ENCODE data around the gene HRCT1.
"Not testable (repeated sequence)": the region's sequence is repeated elsewhere in the genome, so short reads cannot be mapped to it uniquely, and the experiment has no call there.

HRCT1 gene

DNA sequence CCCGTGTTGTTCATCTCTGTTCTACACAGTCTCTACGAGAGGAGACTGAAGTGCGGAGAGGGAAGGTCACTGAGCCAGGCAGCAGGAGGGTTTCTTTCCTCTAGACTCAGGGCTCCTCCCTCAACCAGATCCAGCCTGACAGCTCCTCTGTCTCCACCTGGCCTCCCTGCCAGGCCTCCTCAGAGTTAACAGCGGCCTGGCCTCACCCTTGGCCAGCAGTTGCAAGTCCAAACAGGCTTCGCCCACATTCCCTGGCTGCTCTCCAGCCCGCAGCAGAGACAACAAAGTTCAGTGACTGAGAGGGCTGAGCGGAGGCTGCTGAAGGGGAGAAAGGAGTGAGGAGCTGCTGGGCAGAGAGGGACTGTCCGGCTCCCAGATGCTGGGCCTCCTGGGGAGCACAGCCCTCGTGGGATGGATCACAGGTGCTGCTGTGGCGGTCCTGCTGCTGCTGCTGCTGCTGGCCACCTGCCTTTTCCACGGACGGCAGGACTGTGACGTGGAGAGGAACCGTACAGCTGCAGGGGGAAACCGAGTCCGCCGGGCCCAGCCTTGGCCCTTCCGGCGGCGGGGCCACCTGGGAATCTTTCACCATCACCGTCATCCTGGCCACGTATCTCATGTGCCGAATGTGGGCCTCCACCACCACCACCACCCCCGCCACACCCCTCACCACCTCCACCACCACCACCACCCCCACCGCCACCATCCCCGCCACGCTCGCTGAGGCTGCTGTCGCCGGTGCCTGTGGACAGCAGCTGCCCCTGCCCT is at the start of gene HRCT1:
TSS of gene HRCT1 (plus strand) at position 291 of the 768 bp plus-strand sequence. CDS start at position 377, 86 bp downstream.
- no peak for DNase-seq

DNA sequence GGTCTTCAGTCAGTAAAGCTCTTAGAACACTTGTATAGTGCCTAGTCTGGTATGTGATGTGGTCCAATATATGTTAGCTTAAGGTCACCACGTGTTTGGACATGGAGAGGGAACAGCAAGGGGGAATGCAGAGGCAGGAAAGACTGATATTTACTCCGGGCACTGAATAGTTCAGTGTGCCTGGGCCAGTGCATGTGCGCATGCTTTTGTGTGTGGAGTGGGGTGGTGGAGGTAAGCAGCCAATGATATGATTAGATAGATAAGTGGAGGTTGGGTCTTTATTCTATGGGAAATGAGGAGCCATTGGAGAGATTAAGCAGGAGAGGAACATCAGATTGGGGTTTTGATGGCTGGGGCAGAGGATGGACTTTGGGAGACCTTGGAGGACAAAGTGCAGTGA is 49.8 kb upstream of the HRCT1 start:
- DNase-seq: no peak

DNA sequence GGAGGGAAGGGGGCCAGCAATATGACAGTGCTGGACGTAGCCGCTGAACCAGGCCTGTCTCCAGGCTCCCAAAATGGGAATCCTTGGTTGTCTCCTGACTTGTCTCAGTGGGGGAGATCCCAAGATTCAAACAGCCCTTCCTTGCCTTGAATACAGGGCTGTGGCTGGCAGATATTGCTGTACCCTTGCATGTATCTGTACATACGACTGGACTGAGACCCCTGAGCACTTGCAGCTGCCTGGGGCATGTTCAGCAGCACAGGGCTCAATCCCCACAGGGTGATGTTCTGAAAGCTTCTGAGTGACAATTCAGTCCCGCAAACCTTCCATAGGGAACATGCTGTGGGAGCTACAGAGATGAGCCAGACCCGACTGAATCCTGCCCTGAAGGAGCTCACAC is 49.1 kb upstream of the HRCT1 start:
- DNase-seq: no peak

DNA sequence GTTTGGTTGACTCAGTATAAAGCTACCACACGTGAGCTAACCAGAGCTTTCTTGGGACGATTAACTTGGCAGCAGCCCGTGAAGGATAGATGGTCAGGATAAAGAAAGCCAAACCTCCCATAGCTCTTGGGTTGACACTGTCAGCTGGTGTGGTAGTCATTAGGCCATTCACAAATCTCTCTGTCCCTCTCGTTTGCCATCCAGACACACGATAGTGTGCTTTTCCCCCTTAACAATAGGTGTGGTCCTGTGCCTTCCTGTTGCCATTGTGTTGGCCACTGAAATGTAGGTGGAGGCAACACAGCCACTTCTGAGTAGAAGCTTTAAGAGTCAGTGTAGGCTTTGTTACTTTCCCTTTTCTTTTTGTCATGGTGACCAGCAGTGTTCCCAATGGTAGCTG is 47.5 kb upstream of the HRCT1 start:
- DNase-seq: no peak

- DNase-seq: peak; percentile 18
Observed at GRCh38 chr9:35859310-35859989, 46.6 kb upstream of the HRCT1 start.

DNA sequence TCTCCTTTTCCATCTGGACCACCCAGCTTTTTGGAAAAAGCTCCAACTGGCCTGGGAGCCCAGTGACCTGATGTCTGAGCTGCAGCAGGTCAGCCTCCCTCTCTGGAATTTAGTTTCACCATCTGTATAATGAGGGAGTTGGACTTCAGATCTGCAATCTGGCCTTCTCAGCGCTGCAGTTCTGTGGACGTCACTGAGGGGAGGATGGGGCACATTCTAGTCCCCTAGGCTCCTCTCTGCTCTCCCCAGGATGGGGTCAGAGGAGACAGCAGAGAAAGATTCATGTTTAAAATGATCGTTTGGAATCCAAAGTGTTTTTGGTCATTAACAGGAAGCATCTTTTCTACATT is 46.0 kb upstream of the HRCT1 start:
- DNase-seq: no peak

- DNase-seq: no peak
Observed at GRCh38 chr9:35861161-35861897, 44.7 kb upstream of the HRCT1 start.

DNA sequence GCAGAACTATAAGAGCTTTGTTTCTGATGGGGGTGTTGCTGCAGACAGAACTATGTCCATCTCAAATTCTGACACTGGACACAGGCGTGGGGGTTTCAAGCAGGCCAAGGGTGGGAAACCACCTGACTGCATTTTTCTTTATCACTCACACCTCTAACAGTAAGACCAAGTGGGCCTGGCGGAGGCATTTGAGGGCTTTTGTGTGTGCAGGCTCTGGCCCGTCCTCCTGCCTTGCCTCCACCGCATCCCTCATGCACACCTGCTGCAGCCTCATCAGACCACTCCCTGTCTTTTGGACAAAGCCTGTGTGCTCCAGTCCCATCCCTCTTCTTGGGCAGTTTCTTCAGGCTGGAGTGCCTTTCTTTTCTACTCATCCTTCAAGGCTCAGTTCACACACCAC is 43.7 kb upstream of the HRCT1 start:
- DNase-seq: no peak

DNA sequence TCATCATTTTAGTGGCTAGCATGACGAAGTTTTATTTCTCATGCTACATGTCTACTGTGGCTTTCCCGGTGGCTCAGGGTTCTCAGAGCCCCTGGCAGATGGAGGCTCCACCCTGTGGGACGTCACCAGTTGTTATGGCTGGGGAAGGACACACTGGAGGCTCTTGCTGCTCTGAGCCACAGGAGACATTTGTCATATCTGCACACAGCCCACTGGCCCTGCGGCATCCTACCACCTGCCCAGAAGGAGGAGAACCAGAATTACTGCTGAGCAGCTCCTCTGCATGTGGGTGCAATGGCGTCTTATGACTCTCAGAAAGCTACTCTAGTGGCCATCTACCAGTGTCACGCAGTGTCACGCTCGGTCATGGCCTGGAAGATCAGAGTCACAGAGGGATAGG is 42.4 kb upstream of the HRCT1 start:
- DNase-seq: no peak

GRCh38 chr9:35864695-35865255 is 41.2 kb upstream of the HRCT1 start:
- DNase-seq: no peak

- DNase-seq: no peak
Observed at GRCh38 chr9:35867538-35867937, 38.5 kb upstream of the HRCT1 start.

- no peak for DNase-seq
Observed at GRCh38 chr9:35868933-35869332, 37.1 kb upstream of the HRCT1 start.

- DNase-seq: no peak
Observed at GRCh38 chr9:35869621-35870216, 36.3 kb upstream of the HRCT1 start.

- DNase-seq: no peak
Observed at GRCh38 chr9:35870351-35870923, 35.6 kb upstream of the HRCT1 start, which contains the start of gene OR13J1. TSS of gene OR13J1 (minus strand) at chr9:35870401. CDS start at chr9:35870401, 0 bp downstream.

- no peak for DNase-seq
Observed at GRCh38 chr9:35871545-35871944, 34.5 kb upstream of the HRCT1 start.

DNA sequence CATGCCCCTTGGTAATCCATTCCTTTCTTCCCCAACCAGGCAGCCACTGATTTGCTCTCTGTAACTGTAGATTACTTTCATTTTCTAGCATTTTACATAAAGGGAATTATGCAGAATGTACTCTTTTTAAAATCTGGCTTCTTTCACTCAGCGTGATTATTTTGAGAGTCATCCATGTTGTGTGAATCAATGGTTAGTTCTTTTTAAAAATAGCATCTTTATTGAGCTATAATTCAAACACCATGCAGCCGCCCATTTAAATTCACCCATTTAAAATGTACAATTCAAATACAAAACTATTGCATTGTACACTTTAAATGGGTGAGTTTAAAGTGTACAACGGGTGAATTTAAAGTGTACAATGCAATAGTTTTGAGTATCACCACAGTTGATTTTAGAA is 33.5 kb upstream of the HRCT1 start:
- DNase-seq: no peak

- peak; percentile 7 for DNase-seq
Observed at GRCh38 chr9:35882263-35882848, 23.6 kb upstream of the HRCT1 start.

DNA sequence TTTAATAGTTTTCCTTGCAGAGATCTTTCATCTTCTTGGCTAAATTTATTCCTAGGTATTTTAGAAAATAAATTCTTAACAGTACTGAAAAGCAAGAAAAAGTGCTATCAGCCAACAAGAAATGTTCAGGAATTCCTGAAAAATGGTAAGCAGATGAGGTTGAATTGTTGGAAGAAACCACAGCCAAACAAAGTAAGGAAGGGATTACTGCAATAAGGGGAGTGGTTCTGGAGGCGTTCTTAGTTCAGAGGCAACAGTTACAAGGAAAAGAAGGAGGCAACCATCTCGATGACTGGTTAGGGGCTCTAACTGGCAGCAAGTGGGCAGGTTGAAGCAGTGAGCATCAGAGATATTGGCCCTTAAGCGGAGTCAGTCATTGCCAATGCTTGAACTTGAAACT is 23.0 kb upstream of the HRCT1 start:
- DNase-seq: no peak

GRCh38 chr9:35884908-35885307 is 21.1 kb upstream of the HRCT1 start:
- DNase-seq: not testable (repeated sequence)

DNA sequence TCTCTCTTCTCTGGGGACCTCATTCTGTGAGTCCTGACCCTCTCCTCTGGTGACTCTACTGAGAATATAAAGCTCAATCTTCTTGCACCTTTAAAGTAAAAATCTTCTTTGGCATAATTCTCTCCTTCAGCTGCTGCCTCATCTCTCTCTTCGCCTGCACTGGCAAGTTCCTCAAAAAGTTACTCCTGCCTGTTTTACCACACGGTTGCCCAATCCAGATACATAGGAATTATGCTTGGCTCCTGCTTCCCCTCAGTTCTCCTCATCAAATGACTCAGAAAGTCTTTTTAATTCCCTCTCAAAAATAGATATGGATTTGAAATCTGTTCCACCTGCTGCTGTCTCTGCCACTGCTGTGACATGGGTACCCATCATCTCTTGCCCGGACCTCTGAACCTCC is 14.4 kb upstream of the HRCT1 start:
- peak; percentile 77 for DNase-seq

DNA sequence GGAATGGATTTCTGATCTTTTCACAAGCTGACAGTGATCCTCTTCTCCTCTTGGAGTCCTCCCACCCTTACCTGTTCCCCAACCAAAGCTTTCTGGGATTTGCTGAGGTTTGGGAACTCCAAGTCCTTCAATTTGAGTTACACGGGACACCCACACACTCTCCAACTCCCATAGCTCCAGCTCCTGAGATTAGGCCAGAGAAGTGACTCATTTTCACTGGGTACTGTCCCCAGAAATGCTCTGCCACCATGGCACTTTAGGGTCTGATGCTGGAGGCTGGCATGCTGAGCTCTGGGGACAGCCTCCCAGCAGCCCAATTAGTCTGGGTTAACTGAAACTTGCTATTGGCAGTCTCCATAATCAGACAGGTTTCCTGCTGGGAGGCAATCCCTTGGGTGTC is 14.0 kb upstream of the HRCT1 start:
- DNase-seq: no peak

DNA sequence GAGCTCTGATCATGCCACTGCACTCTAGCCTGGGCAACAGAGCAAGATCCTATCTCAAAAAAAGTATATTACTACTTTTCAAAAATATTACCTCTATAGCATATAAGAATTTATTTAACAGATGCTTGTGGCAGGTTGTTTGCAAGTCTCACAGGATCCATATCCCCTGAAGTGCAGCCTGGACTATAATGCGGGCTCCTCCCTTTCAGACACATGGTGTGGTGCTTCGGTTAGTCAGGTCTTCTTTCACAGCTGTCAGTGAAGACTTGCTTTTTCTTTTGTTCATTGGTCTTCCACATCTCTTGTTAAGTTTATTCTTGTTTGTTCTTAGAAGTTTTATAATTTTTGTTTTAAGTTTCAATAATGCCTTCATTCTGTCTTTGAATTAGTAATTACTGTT is 9.4 kb upstream of the HRCT1 start:
- DNase-seq: no peak
